Activated CD8-positive, alpha-beta memory T cell treated with anti-CD3 and anti-CD28 coated beads, Interleukin-2, amount 50 U/mL, for 4 hours (primary cell): Measurements from ENCODE around the gene SPHK1.
"Not testable (repeated sequence)": the region's sequence is repeated elsewhere in the genome, so short reads cannot be mapped to it uniquely, and the experiment has no call there.

Experiments
- DNase-seq: peaks from one replicate; pipeline ENCODE4 v3.0.0-alpha.2; 2020

The SPHK1 gene, protein sequence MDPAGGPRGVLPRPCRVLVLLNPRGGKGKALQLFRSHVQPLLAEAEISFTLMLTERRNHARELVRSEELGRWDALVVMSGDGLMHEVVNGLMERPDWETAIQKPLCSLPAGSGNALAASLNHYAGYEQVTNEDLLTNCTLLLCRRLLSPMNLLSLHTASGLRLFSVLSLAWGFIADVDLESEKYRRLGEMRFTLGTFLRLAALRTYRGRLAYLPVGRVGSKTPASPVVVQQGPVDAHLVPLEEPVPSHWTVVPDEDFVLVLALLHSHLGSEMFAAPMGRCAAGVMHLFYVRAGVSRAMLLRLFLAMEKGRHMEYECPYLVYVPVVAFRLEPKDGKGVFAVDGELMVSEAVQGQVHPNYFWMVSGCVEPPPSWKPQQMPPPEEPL

DNA sequence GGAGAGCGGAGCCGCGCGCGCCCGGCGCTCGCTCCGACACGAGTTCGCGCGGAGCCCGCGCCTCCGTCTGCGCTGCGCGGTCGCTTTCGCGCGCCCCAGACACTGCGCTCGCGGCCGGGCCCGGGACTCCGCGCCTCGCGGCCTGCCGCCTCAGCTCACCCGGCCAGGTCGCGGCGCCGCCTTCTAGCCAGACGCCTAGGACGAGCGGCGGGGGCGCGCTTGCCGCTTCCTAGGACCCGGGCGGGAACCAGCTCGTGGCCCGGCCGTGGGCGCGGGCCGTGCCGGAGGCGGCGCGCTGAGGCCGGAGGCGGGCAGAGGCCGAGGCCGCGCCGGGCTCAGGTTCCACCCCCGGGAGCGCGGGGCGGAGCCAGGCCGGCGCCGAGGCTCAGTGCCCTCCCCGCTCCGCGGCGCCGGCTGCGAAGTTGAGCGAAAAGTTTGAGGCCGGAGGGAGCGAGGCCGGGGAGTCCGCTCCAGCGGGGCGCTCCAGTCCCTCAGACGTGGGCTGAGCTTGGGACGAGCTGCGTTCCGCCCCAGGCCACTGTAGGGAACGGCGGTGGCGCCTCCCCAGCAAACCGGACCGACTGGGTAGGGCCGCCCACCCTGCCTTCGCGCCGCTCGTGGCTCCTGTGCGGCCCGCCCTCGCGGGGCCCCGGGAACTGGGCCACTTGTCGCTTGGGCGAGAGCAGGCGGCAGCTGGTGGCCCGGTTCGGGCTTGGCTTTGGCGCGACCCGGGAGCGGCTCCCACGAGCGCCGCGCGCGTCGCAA is at the start of gene SPHK1:
Gene SPHK1, plus strand, starts transcription at position 388 of the 765 bp plus-strand sequence. CDS start 1,036 bp downstream, outside the sequence.
- peak; percentile 69 for DNase-seq

DNA sequence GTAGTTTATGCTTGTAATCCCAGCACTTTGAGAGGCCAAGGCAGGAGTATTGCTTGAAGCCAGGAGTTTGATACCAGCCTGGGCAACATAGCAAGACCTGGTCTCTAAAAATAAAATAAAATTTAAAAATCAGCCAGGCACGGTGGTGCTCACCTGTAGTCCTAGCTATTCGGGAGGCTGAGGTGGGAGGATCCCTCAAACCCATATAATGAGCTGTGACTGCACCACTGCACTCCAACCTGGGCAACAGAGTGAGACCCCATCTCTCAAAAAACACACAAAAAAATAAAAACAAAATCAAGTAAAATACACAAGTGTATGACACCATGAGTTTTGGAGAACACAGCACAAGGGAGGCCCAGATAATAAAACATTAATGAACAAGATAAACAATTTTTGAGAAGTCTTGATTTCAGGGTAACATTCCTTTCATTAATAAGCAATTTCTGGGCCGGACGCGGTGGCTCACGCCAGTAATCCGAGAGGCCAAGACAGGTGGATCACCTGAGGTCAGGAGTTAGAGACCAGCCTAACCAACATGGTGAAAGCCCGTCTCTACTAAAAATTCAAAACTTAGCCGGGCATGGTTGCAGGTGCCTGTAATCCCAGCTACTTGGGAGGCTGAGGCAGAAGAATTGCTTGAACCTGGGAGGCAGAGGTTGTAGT is 48.6 kb upstream of the SPHK1 start:
- DNase-seq: no peak

DNA sequence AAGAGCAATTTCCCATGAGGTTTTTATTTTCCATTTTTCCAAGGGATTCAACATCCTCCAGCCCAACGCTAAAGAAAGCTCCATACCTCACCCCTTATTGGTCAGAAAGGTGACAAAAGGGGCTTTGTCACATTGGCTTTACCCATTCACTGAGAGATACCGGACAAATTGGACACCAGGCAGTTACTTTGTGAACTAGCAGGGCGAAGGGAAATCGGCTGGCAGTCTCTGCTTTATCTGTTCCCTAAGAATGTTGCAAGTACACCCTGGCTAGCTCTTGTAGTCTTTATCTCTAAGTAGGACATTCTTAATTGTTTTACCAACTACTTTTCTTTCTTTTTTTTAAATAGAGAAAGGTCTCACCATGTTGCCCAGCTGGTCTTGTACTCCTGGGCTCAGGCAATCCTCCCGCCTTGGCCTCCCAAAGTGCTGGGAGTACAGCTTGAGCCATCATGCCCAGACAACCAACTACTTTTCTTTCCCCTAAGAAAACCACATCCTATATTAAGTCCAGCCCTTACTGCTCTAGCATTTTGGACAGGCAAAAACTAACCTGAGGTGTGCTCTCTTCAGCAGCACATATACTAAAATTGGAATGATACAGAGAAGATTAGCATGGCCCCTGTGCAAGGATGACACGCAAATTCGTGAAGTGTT is 47.5 kb upstream of the SPHK1 start:
- no peak for DNase-seq

DNA sequence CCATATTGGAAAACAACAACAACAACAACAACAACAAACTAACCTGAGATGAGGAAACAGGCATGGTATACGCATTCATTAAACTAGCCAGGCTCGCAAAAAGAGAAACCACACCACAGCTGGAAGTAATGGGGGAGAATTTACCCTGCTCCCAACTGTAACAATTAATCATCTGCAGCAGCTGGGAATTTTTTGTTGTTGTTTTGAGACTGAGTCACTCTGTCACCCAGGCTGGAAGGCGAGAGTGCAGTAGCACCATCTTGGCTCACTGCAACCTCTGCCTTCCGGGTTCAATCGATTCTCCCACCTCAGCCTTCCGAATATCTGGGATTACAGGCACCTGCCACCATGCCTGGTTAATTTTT is 47.0 kb upstream of the SPHK1 start:
- DNase-seq: no peak

DNA sequence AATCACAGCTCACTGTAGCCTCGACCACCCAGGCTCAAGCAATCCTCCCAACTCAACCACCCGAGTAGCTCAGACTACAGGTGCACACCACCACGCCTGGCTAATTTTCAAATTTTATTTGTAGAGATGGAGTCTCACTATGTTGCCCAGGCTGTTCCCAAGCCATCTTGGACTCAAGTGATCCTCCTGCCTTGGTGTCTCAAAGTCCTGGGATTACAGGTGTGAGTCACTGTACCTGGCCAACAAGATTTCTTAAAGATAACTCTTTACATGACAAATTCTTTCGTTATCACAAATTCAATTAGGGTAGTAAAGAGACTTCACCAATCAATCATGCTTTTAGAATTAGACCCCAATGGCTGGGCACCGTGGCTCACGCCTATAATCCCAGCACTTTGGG is 43.1 kb upstream of the SPHK1 start:
- no peak for DNase-seq

DNA sequence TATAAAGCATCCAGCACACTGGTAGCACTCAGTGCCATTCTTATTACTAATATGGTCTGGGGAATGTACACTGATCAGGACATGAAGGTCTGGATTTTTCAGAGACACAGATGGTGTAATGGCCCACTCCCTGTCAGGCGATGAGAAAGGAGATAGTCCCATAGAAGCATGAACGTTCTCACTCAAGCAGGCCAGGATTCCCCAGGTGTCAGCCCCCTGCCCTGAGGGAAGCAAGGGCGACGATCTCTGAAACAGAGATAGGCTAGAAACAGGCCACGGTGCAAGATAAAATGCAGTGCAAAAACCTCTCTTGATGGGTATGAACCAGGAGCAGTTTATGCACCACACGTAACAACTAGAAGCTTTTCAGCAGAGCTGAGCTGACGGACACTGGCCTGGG is 41.3 kb upstream of the SPHK1 start:
- DNase-seq: no peak

DNA sequence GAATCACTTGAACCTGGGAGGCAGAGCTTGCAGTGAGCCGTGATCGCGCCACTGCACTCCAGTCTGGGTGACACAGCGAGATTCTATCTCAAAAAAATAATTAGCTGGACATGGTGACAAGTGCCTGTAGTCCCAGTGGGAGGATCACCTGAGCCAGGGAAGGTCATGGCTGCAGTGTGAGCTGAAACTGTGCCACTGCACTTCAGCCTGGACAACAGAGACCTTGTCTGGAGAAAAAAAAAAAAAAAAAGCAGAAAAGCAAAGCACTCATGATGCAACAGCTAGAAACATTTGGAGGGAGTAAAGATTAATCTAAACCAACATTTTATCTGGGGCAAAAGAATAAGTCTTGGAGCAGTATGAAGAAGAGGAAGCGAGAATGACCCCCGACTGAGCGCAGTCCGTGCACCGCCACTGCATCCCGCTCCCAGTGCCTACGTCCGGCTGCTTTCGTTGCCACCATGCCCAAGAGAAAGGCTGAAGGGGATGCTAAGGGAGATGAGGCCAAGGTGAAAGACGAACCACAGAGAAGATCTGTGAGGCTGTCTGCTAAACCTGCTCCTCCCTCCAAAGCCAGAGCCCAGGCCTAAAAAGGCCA is 38.9 kb upstream of the SPHK1 start:
- DNase-seq: no peak

DNA sequence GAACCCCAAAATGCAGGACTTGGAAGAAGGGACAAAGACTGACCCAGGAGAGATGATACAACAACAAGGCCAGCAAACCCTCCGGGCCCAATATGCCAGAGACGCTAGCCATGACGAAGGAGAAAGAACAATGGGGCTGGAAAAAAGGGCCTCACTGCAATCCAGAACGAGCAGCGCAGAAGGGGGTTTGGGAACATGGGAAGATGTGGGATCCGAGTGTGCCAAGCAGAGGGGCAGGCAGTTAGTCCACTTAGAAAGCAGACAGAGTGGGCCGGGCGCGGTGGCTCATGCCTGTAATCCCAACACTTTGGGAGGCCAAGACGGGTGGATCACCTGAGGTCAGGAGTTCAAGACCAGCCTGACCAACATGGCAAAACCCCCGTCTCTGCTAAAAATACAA is 37.5 kb upstream of the SPHK1 start:
- not testable (repeated sequence) for DNase-seq

DNA sequence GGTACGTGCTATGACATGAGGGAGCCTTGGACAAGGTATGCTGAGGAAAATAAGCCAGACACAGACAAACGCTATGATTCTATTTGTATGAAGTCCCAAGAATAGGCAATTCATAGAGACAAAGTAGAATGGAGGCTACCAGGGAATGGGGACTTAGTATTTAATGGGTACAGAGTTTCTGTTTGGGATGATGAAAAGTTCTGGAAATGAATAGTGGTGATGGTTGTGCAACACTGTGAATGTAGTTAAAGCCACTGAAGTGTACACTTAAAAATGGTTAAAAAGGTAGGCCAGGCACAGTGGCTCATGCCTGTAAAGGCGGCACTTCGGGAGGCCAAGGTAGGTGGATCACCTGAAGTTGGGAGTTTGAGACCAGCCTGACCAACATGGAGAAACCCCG is 33.9 kb upstream of the SPHK1 start:
- no peak for DNase-seq

DNA sequence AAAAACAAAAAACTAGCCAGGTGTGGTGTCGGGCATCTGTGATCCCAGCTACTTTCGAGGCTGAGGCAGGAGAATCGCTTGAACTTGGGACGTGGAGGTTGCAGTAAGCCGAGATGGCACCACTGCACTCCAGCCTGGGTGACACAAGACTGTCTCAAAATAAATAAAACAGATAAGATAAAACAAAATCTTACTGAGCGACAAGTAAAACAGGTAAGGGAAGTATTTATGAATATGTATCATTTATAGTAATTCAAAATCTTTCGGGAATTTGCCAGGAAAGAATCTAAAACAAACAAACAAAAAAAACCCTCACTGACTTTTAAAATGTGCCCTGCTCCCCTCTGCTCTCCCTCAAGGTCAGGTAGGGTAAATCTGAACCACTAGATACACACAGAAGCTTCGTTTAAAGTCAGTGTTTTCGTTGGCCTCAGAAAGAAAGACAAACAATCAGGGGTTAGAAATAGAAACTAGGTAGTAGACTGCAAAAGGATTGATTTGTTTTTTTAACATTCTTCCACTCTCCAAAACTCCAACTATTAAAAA is 32.8 kb upstream of the SPHK1 start:
- DNase-seq: no peak

DNA sequence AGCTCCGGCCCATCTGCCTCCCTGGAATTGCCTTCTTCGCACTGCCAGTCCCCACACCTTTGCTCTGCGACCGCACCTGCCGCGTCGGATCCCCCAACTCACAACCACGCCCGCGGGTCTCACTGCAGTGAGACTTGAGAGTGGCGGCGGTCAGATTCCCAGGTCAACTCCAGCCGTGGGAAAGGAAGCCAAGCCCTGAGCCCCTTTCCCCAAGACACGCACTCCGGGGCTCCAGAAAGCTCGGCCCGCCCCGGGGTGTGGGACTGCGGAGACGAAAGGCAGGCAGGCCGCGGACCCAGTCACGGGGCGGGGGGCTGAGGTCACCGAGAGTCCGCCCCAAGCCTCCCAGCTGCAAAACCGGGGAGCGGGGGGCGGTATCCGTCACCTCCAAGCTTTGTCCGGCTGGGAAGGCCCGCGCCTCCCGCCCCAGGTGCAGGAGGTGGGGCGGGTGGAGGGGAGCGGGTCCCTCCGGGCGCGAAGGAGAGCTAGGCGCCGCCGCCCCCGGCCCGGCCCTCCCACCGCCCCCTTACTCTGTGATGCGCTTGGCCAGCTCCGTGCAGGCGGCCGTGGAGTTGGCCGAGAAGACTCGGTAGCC is 31.3 kb upstream of the SPHK1 start:
- DNase-seq: peak; percentile 18

DNA sequence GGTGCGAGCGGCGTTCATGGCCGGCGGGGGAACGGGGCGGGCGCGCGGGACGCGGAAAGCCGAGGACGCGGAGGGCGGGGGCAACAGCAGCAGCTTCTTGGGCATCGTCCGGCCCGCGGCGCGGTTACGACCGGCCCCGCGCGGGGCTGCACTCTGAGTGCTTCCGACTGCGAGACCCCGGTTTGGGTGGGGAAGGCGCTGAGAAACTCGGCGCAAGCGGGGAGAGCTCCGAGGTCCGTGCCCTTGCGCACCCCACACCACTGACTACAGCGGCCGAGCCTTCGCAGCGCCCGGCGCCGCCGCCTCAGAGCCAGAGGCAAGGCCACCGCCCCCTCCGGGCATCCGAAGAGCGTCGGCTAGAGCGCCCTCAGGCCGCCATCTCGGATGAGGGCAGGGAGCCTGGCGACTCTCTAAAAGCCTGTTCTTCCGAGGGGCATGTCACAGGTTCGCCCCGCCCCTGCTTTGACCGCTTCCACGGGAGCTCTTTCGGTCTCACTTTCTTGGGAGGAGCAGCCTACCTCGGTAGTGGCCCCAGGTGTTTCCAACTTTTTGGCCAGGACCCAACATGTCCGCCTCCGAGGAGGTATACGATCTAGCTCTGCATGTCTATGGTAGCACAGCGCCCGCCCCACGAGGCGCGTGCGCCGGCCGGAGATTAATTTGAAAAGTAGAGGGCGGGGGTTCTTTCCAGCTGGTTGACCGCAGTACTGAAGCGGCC is 30.7 kb upstream of the SPHK1 start, which contains the start of gene PRPSAP1:
Gene PRPSAP1, minus strand, starts transcription at position 318 of the 718 bp plus-strand sequence. Its CDS starts 213 bp downstream, at position 105.
- DNase-seq: peak; percentile 75

DNA sequence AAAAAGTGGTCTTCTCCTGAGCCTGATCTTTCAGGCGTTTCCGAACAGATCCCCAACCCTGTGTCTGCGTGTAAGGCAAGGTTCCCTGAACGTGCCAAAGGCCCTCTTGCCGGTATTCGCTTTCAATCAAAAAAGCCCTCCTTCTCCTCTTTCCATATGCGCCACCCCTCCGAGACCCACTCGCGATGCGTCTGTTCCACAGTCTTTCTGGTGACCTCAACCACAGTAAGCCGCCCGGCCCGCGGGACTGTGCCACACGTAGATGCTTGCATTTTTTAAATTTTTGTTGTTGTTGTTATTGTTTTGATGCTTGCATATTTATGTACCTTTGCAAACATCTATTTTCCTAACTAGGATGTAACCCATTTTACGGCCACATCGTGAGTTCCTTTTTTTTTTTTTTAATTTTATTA is 30.1 kb upstream of the SPHK1 start:
- no peak for DNase-seq

DNA sequence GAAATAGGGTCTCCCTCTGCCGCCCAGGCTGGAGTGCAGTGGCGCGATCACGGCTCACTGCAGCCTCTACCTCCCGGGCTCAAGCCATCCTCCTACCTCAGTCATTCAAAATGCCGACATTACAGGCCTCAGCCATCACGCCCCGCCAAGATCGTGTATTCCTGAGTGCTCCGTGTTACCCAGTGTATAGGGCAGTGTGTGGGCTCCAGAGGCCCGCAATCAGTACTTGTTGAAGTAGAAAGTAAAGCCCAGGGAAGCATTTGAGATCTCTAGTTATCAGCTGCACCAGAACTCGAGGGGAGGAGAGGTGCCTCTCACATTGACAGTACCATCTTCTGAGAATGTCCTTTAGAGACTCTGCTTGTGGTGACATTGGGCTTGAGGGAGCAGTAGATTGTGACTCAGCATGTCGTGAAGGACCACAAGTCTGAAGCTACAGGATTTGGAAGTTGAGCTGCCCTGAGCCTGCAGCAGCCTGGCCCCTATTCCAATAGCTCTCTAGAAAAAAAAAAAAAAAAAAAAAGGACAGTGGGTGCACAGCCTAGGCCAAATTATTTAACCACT is 29.6 kb upstream of the SPHK1 start:
- no peak for DNase-seq

DNA sequence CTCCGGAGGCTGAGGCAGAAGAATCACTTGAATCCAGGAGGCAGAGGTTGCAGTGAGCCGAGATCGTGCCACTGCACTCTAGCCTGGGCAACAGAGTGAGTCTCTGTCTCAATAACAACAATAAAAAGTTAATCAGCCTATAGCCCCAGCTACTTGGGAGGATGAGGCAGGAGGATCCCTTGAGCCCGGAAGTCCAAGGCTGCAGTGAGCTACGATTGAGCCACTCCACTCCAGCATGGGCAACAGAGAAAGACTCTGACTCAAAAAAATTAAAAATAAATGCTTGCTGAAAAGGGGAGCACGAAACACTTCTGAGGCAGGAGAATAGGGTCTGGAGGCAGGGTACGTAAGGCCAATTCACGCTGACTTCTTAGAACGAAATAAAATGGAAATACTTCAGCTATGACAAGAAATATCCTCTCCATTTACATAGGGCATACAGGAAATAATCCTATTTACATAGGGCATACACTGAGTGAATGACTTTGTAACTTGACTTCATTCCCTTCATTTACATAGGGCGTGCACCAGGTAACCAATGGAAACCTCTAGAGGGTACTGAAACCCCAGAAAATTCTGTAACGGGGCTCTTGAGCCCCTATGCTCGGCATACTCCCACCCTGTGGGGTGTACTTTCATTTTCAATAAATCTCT is 27.5 kb upstream of the SPHK1 start:
- no peak for DNase-seq

DNA sequence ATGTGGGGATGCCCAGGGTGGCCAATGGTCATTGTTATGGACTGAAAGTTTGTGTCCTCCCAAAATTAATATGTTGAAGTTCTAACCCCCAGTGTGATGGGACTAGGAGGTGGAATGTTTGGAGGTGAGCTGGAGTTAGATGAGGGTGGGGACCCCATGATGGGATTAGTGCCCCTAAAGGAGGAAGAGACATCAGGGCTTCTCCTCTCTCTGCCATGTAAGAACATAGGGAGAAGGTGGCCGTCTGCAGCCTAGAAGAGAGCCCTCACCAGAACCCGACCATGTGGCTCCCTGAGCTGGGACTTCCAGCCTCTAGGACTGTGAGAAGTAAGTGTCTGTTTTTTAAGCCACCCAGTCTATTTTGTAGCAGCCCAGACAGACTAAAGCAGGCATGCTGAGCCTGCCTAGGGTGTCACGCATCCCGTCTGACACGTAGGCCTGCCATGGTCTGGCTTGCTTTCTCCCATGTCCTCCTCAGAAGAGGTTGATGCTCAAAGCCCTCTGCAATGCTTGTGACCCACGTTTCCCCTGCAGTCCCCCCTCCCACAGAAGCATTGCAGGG is 26.7 kb upstream of the SPHK1 start:
- DNase-seq: no peak

DNA sequence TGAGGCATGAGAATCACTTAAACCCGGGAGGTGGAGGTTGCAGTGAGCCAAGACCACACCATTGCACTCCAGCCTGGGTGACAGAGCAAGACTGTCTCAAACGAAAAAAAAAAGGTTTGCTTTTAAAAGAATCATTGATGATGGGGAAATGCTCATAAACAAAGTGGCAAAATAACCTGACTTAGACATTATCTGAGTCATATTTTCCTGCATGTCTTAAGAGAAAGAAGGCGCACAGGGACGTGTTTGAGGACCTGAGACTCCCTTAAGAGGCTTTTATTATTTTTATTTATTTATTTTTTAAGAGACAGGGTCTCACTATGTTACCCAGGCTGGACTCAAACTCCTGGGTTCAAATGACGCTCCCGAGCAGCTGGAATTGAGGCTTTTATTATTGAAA is 25.0 kb upstream of the SPHK1 start:
- DNase-seq: no peak

DNA sequence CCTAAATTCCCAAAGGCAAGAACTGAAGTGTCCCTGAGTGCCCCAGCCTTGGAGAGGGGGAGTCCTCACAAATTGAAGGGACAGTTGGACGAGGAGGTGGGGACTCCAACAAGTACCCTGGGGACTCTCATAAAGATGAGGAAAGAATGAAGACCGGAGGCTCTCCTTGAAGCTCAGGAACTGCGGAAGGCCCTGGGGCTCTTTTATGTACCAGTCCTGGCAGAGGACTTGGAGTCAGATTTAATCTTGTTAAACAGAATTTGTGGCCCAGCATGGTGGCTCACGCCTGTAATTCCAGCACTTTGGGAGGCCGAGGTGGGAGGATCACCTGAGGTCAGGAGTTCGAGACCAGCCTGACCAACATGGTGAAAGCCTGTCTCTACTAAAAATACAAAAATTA is 24.6 kb upstream of the SPHK1 start:
- DNase-seq: not testable (repeated sequence)

DNA sequence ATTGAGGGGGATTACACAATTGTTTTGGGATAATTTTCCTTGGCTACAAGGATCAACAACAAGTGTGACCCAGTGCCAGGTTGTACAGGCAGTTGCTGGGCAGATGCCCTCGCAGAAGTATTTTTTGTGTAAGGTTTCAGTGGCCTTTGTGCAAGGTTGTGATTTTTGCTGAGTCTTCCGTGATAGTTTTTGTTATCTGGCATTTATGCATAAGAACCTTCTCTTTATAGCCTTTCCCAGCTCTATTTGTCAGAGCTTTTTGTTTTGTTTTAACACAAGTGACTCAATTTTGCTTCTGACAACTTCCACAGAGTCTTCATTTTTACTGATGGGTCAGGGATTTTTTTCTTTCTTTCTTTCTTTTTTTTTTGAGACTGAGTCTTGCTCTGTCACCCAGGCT is 23.9 kb upstream of the SPHK1 start:
- DNase-seq: no peak
